Adrenal gland (tissue), 5 donors: ENCODE measurements around the gene PRDM11.

ENCODE experiments used
- CTCF ChIP-seq, 6 experiments: fragments of 450-650 bp in 4 of 6; fragments of 200-600 bp in 2 of 6; sonication (generic) in 1 of 6; IDR thresholded peaks; 1 replicate in 5 of 6; 2 replicates in 1 of 6; pipeline versions ENCODE4 v1.5.1 to v1.8.0; 2016 to 2021; ENCODE audit warnings: antibody characterized with exemption in 6 of 6, mild to moderate bottlenecking in 2 of 6, moderate library complexity in 1 of 6
- POLR2A ChIP-seq, 2 donors: fragments of 450-650 bp; IDR thresholded peaks; one replicate each; pipeline ENCODE4 v1.6.1; 2017; ENCODE audit warnings: antibody characterized with exemption in 2 of 2, mild to moderate bottlenecking in 2 of 2, moderate library complexity in 1 of 2
- donor health status: DM: no; HTN: no; CAD: no.

DNA sequence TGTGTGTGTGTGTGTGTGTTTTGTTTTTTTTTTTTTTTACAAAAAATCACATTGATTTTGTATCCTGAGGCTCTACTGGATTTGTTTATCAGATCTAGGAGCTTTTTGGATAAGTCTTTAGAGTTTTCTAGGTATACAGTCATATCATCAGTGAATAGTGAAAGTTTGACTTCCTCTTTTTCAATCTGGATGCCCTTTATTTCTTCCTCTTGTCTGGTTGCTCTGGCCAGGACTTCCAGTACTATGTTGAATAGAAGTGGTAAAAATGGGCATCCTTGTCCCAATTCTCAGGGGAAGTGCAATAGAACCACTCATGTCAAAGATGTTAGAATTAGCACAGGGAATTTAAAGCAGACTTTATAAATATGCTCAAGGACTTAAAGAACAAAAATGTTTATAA, 32.6 kb upstream of the PRDM11 start:
- TF ChIP-seq POLR2A (IDR thresholded peaks at IDR 0.05) = no peak
- TF ChIP-seq CTCF (IDR thresholded peaks at IDR 0.05) = no peak
